NT2/D1 (cell line): ENCODE results near the gene CEACAM16.

Experiments used
- SUZ12 ChIP-seq: IDR thresholded peaks from 2 replicates; pipeline ENCODE4 v1.6.1; 2011; ENCODE audit not compliant: insufficient read length, insufficient read depth; ENCODE audit errors: extremely low read depth
- YY1 ChIP-seq: IDR thresholded peaks from 2 replicates; pipeline ENCODE4 v1.6.1; 2011; ENCODE audit not compliant: insufficient read length, insufficient read depth

- no peak for TF ChIP-seq SUZ12
- TF ChIP-seq YY1 = no peak
Observed at GRCh38 chr19:44703336-44704078, 4.6 kb downstream of the CEACAM16 start.
